HG02938 (cell line): ENCODE results near the gene MLLT10.

Experiments
- ATAC-seq: cut with Tn5 transposase; IDR thresholded peaks from one replicate; pipeline ENCODE4 v1.9.1; 2021; ENCODE audit warnings: mild to moderate bottlenecking, moderate library complexity; ENCODE audit not compliant: unreplicated experiment

Gene MLLT10

DNA sequence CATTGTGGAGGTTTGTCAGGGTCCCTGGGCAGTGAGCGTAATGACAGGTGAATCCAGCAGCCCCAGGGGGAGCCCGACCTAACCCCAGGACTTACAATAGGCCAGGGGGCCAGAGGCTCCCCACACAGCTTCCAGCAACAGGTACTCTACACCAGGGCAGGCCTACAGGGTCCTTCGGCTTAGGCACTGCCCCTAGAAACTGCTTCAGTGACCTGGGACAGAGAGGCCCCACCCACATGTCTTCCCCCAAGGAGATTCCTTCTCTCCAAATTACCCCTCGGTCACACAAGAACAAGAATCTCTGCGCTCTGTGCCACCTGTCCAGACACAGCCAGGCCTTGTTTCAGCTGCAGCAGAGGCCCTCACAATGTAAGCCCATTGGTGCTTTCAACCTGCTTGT, 32.9 kb upstream of the MLLT10 start:
- no peak for ATAC-seq

DNA sequence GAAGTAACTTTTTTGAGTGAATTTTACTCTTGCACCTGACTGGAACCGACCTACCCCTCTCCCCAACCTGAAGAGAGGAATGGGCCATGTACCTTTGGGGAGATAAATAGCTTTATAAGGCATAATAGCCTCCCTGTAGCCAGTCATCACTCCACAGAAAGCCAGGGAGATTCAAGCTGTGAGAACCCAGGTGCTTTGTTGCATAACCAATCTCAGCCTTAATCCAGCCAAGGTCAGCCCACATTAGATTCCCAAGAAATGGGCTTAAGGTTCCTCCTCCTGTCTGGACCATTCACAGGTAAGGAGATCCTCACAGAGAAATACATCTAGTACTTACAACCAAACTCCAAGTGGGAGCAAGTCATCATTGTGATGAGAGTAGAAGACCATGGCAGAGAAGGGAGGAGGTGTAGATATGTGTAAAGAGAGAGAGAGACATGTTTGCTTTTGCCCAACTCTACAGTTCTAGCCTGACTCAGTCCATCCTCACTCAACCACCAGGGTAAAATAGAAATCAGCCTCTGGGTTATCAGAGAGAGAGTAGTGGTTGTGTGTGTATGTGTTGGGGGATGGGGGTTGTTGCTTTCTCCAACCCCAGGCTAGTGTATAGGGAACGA, 32.2 kb upstream of the MLLT10 start:
- ATAC-seq, result no peak

DNA sequence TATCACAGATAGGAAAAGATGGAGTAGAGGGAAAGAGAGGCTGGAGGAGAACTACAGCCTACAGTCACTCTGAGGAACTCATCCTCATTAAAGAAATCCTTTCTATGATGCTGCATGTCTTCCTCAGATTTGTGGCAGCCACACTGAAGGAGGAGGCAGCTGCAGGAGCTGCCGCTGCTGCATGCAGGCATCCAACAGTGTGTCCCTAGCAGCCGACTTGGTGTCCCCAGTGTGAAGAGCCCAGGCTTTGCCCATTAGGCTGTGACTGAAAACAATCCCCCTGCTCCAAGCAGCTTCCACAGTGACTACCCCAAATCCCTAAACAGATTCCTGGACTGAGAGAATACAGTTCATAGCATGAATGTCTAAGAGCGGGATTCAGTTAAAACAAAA, 31.7 kb upstream of the MLLT10 start:
- no peak for ATAC-seq

DNA sequence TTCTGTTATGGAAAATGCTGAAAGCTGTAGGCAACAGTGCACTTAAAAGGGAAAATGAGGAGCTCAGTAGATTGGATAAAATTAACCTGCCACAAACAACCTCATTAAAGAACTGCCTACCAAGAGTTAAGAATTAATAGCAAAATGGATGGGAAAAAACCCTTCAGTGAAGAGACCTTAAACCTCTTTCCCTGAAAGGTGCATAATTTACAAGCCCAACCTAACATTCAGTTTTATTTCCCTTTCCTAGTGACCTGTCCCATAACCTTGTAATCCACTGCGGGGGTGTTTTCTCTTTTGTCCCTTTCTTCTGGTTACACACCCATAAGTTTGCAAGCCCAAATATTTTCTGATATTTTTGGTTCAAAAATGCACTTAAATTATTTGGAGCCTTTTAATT, 30.5 kb upstream of the MLLT10 start:
- ATAC-seq, result no peak

DNA sequence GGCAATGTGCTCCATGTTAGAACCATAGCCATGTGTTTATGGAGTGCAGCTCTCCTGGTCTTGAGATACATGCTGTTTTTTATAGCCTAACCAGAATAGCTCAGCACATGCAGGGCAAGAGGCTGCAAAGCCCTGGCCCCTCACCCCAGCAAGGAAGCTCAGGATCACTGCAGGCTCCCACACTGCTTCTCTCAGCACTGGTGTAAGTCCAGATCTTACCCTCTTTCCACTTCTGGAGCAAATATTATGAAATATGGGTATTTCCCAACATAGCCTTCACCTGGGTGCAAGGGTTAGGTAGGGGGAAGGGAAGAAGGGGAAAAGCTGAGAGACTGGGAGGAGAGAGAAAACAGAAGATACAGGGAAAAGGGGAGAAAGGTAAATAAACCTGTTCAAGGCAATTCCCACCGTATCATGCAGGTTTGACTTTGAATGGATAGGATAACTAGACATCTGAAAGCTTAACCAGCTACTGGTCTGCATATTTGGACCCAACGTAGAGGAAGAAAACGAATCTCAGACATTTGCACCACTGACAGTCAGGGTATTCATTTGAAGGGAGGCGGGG, 28.2 kb upstream of the MLLT10 start:
- ATAC-seq, result no peak

DNA sequence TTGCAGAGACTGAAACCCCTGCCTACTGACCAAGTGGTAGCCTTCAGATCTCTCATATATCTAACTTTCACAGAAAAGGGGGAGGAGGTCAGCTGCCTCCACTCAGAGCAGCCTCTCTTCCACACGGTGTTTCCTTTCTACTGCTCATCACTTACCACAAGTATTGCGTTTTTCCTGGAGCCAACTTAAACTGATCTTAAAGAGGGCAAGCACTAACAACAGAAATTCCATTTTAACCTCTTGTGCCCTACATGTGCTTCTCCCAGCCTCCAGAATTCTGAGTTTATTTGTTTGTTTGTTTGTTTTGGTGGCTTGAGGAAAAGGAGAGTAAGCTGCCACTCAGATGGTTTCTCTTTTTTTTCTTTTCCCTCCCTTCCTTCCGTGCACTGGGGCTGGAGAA, 27.7 kb upstream of the MLLT10 start:
- ATAC-seq, result no peak

DNA sequence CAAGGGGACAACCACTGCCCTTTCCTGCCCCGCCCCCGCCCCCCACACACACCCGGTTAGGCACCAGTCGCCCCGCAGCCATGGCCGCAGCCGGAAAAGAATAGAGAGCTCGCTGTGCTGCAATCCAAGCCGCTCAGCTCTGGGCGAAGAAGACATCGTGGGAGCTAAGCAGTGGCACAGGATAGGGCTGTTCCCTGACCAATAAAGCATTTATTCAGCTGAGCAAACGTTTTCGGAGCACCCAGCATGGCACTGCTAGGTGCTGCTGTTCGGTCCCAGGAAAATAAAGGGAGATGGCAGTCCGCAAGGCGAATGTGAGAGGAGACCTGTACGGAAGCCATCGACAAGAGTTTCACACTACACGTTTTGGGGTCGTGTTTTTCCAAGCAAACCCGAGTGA, 26.9 kb upstream of the MLLT10 start:
- ATAC-seq, result no peak

DNA sequence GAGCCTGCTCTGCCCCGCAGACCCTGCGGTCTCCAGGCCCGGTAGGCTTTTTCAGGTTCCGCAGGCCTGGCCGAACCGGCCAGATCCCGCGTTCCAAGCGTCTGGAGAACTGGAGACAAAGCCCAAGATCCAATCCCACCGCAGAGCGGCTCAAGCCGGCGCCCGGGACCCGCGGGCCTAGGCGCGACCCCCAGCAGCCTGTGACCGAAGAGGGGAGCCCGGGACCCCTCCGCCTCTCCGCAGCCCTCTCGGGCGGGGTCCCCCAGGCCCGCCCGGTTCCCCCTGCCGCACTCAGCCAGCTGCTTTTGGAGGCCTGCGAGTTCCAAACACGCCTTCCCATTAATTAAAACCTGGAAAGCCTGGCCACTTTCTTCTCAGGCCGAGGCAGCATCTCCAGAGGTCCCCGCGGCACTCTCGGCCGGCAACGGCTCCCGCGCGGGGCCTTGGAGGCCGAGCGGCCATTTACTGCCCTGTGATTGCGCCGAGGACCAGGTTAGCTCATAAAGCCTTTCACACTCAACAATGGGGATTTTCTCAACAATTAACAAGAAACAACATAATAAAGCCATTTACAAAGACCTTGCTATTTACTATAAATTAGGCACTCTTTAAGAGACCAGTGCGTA, 25.2 kb upstream of the MLLT10 start:
- no peak for ATAC-seq

DNA sequence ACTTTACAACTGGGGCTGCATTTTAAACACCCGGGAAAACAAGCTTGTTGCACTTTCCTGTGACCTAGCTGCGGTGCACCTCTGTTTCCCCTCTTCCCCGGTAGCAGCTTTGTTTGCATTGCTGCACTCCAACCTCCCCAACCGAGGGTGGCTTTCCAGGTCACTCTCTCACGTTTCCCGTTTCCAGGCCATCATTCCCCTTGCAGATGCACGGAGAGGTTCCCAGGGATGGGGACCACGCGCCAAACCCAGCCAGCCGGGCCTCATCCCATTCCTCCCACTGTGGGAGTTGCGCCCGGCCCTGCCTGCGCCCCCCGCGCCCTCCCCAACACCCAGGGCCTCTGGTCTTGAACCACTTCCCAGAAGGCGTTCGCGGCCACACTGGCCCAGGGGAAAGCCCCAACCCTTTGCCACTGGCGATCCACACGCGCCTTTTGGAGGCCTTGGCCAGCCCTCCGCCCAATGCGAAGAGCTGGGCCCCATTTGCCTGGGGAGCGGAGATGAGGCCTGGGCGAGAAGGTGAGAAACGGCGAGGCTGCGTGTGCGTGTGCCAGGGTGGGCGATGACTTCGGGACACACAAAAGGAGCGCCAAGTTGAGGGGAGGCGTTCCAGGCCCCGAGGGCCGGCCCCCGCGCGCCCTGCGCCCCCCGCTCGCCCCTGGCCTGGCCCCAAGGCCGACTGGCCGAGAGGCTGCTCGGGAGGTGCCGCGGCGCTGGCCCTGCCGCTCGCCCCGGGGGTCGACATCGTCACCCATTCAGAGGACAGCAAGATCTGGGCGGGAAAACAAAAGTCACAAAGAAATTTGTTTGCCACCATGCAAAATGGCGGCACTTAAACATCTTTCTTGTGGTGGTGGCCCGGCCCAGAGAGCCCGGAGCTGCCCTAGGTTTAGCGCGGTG, 24.4 kb upstream of the MLLT10 start:
- ATAC-seq, result no peak

DNA sequence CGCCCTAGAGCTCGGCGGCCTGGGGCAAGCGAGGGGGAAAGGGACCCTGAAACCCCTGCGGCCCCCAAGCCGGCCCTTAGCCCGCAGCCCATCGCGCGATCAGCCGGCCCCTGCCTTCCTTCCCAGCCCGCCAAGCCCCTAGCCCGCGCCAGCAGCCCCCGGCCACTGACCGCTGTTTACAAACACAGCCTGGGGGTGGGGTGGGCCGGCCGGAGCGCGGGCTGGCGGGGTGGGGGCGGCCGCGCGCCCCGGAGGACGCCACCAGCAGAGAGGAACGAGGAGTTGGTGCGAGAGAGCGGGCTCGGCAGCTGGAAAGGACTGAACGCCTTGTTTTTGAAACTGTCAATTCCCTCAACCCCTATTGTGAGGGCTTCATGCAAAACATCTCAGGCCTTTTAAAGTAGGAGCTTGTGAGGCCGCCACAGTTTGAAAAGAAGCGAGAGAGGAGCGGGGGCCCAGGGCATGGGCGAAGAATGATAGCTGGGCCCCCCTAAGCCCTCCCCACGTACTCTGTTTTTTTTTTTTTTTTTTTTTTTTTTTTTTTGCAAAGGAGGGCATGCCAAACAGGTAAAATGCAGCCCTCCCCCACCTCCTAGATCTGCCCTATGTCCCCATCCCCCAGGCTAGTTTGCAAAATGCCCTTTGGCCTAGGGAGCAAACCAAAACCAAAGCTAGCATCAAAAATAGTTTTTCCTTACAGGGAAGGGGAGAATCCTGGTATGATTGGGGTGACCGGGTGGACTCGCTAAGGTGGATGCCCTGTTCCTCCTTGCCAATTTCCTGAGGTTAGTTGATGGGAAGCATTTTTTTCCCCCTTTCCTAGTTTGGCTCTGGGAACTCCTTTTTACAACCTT, 23.6 kb upstream of the MLLT10 start:
- ATAC-seq, result no peak

DNA sequence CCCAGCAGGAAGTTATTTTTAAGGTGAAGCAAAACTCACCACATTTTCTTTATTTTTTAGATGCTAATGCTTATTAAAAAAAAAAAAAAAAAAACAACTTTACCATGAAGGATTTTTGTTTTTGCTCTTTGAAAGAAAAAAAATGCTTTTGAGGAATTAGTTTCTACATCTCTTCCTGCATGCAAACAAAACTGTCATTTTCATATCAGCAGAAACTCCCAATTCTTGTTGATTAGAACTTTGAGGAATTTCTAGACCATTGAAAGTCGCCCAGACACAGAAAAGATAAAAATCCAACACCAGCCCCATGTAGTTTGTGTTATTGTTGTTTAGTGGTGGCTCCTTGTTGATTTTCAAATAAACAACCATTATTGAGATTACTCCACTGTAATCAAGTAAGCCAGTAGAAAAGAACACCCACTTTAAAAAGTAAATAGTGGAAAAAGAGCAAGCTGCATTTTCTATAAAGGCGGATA, 22.9 kb upstream of the MLLT10 start:
- ATAC-seq, result no peak

DNA sequence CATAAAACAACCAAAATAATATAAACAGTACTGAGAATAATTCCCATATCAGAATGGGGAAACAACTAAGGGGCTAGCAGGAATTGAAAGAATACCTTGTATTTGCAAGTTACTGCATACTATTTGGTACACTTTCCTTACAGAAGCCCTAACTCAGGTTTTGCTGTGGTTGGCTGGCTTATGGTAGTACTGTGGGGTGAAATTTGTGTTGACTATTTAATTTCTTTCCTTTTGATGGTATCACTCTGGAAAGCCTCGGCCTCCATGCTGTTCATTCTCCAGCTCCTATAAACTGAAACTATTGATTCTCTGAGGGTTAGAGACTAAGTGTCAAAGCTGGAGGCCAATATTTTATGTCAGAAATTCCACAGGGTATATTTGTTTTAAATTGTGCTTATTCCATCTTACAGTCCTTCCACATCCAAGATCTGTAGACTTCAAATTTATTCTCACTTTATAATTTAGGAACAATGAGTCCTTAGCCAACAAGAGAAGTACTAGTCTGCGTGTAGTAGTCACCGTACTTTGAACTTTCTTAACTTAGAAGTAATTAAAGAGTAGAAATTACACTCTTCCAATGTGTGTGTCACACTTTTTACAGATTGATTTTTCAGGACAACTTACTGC, 22.0 kb upstream of the MLLT10 start:
- ATAC-seq, result no peak

DNA sequence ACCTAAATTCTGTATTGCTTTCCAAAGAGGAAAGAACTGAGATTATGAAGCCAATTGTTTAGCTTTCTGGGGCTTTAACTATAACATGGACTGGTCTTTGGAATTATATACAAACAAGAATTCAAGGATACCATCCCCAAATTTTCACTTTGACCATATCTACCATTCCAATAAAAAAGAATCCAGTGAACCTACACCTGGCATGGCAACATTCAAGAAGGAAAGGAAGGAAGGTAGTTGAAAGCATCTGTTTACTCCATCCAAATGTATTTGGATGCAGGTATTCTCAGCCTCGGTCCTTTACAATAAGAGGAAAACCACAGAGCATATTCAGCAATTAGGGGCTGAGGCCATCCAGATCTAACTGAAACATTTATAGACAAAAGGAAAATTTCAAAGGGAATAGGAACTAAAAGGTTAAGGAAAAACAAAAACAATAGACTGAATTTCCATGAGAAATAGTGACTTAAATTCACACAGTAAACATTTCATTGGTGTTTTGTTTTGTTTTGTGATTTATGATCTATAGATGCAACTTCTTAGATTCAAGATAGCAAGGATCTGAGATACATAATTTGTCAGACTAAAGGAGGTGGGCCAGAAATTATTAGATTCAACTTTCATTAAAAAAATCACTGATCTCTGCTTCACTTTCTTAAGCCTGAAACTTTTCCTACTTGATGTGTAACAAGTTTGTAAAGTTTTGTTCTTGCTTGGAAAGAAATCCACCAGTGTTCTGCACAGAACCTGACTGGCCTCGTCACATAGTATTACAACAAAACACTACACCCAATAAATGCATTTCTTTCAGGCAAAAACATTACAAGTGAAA, 21.2 kb upstream of the MLLT10 start:
- ATAC-seq, result no peak

DNA sequence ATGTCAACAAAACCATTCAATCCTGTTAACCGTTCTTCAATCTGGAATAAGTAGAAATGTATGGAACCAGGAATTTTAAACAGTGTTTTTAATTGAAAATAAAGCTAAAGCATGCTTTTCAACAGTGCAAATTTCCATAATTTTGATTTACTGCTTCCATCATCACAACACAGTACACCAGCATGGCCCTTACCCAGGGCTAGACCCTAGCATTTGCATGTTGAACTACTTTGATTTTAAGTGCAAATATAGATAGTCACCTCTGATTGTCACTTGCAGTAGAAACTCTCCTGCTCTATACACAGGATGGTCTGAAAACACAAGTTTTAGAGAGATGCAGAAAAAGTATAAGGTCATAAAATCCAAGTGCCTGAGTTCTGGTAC, 20.6 kb upstream of the MLLT10 start:
- no peak for ATAC-seq

DNA sequence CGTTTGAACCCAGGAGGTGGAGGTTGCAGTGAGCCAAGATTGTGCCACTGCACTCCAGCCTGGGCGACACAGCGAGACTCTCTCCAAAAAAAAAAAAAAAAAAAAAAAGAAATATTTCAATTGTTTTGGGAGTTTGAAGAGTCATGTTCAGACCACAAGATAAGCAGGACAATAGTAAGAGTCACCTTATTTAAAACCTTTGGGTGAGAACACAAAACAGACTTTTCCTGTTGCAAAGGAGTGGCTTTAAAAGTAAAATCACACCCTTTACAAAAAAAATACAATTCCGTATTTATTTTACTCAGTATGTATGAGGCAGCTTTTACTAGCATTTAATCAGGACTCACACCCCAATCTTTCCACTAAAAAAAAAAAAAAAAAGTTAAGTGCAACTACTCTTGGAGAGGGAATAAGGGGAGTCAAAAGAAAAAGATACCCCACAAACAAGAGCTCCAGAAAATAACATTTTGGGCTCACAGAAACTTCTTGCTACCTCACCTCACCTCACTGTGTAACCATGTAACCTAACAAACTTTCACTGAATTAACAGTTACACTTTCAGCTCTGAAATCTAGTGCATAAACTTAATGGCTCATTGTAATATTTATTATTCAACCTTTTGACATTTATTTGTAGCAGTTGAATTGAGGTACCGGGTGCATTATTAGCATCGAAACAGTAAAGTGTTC, 19.8 kb upstream of the MLLT10 start:
- ATAC-seq, result no peak

DNA sequence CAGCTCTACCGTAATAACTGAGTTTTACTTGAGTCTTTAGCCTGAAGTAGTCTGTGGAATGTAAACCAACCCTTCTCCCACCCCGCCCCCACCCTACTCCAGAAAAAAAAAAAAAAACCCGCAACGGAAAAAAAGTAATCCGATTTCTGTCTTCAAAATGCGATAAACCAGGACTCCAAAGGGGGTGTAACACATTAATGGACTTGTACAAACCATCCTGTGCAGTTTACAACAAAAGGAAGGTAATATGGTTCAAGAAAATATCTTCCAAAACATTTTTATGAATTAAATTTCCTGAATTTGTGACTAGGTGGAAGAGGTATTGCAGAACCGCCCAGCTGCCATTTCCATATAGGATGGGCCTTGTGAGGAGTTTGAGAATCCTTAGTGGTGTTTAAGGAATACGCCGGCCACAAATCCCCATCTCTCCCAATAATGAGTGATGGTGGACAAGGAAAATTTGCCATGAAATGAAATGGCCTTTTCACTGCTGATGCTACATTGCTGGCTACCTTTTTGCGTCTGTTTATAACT, 19.1 kb upstream of the MLLT10 start:
- no peak for ATAC-seq

DNA sequence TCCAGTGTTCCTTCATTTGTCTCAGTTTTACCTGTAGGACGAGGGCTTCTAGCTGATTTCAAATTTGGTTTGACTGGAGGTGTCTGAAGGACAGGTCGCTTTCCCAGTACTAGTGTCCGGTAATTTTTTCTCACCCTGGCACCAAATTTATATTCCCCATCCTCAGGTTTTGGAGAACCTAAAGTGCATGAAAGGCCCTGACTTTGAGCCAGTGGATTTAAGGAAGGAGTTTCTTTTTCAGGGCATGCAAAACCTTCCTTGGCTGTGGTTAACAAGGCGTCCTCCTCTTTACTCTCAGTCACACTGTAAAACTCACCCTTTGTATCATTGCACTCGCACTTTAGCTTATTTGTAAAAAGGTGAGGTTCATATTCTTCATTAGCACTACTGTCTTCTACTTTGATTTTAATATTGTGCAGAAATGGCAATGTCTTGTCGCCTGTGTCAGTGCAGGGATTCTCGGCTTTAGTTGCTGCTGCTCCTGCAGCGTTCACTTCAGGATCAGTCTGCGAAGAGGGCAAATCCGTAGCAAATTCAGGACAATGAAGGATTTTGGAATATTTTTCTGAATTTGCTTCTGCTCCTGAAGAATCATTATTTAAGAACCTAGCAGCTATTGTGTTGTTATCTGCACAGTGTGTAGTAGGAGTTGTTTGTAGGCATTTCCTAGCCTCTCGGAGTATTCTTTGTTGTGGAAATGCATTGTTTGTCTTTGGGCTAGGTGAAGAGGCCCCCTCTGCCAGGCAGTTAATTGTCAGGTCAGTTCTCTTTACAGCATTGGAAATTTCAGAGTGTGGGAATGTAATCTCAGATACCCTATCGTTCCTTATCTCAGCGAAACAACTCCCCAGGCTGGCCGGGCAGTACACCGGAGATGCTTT, 18.4 kb upstream of the MLLT10 start:
- ATAC-seq, result no peak
